ENCODE results near the gene SLX4IP. TPM values are rescaled to one million over a fixed set of nuclear protein-coding genes. Genes with fewer than 3 reads are reported as not detected.
A peak's percentile ranks its signal among the peaks of the same experiment; 100 is the strongest.

SLX4IP gene
- total RNA-seq, 1 donor from 2014 or later: 5.4 TPM

GRCh38 chr20:10667077-10667401 is 231.9 kb downstream of the SLX4IP start:
- peak overlapping the region; percentile 90 for H3K27ac Mint-ChIP-seq (ENCODE audit: unreplicated experiment)
- no peak for TF ChIP-seq CTCF (IDR thresholded peaks at IDR 0.05)
- peak overlapping the region; percentile 98 for H3K4me3 Mint-ChIP-seq (ENCODE audit: unreplicated experiment)
- H3K4me1 Mint-ChIP-seq (ENCODE audit: low read depth): peaks cover 83% of the 10 kb centered on the region
- no peaks in the 10 kb centered on the region for H3K27me3 Mint-ChIP-seq (ENCODE audit: low read depth)
- H3K36me3 Mint-ChIP-seq (ENCODE audit: low read depth): peaks cover 62% of the 10 kb centered on the region
- DNase-seq (ENCODE audit: low spot score): no peak
- no peaks in the 10 kb centered on the region for H3K9me3 Mint-ChIP-seq (ENCODE audit: low read depth)

- Mint-ChIP-seq H3K36me3 (ENCODE audit: low read depth) (peaks cover 63% of the 10 kb centered on the region), H3K4me3 (ENCODE audit: unreplicated experiment) (peak overlapping the region; percentile 98)
- TF ChIP-seq CTCF (IDR thresholded peaks at IDR 0.05): no peak
Measured at GRCh38 chr20:10667560-10668167, 232.6 kb downstream of the SLX4IP start.

GRCh38 chr20:10668677-10669368 is 233.7 kb downstream of the SLX4IP start:
- H3K4me1 Mint-ChIP-seq (ENCODE audit: low read depth): peaks cover 67% of the 10 kb centered on the region
- peak overlapping the region; percentile 98 for H3K4me3 Mint-ChIP-seq (ENCODE audit: unreplicated experiment)
- no peaks in the 10 kb centered on the region for H3K9me3 Mint-ChIP-seq (ENCODE audit: low read depth)
- no peak for TF ChIP-seq CTCF (IDR thresholded peaks at IDR 0.05)
- H3K36me3 Mint-ChIP-seq (ENCODE audit: low read depth): peaks cover 59% of the 10 kb centered on the region
- peak overlapping the region; percentile 85 for H3K27ac Mint-ChIP-seq (ENCODE audit: unreplicated experiment)
- no peak for DNase-seq (ENCODE audit: low spot score)
- no peaks in the 10 kb centered on the region for H3K27me3 Mint-ChIP-seq (ENCODE audit: low read depth)

More at GRCh38 chr20:10667560-10668167, 232.6 kb downstream of the SLX4IP start:
- H3K9me3 Mint-ChIP-seq (ENCODE audit: low read depth): no peaks in the 10 kb centered on the region
- no peak for DNase-seq (ENCODE audit: low spot score)
- H3K27me3 Mint-ChIP-seq (ENCODE audit: low read depth): no peaks in the 10 kb centered on the region
- peaks cover 78% of the 10 kb centered on the region for H3K4me1 Mint-ChIP-seq (ENCODE audit: low read depth)
- peak overlapping the region; percentile 90 for H3K27ac Mint-ChIP-seq (ENCODE audit: unreplicated experiment)

GRCh38 chr20:10669843-10670446 is 234.8 kb downstream of the SLX4IP start:
- H3K9me3 Mint-ChIP-seq (ENCODE audit: low read depth): no peaks in the 10 kb centered on the region
- TF ChIP-seq CTCF (IDR thresholded peaks at IDR 0.05): no peak
- H3K27me3 Mint-ChIP-seq (ENCODE audit: low read depth): no peaks in the 10 kb centered on the region
- no peak for DNase-seq (ENCODE audit: low spot score)
- H3K4me1 Mint-ChIP-seq (ENCODE audit: low read depth): peaks cover 58% of the 10 kb centered on the region
- H3K27ac Mint-ChIP-seq (ENCODE audit: unreplicated experiment): peak overlapping the region; percentile 95
- H3K4me3 Mint-ChIP-seq (ENCODE audit: unreplicated experiment): peak overlapping the region; percentile 98
- H3K36me3 Mint-ChIP-seq (ENCODE audit: low read depth): peaks cover 49% of the 10 kb centered on the region

GRCh38 chr20:10670501-10671220 is 235.6 kb downstream of the SLX4IP start:
- TF ChIP-seq CTCF (IDR thresholded peaks at IDR 0.05): no peak
- Mint-ChIP-seq H3K4me1 (ENCODE audit: low read depth) (peaks cover 58% of the 10 kb centered on the region), H3K27ac (ENCODE audit: unreplicated experiment) (peak overlapping the region; percentile 95), H3K9me3 (ENCODE audit: low read depth) (no peaks in the 10 kb centered on the region), H3K4me3 (ENCODE audit: unreplicated experiment) (peak overlapping the region; percentile 98), H3K27me3 (ENCODE audit: low read depth) (no peaks in the 10 kb centered on the region), H3K36me3 (ENCODE audit: low read depth) (peaks cover 47% of the 10 kb centered on the region)
- DNase-seq (ENCODE audit: low spot score): no peak

Data from chondrocyte (in vitro differentiated cells).